GM18498 (cell line): ENCODE measurements around the gene LAD1.

Source experiments
- ATAC-seq: cut with Tn5 transposase; IDR thresholded peaks from one replicate; pipeline ENCODE4 v1.9.1; 2021; ENCODE audit warnings: mild to moderate bottlenecking, moderate library complexity; ENCODE audit not compliant: unreplicated experiment

LAD1 gene

GRCh38 chr1:201419256-201419655, 20.1 kb upstream of the LAD1 start:
- no peak for ATAC-seq

GRCh38 chr1:201418461-201418860, 19.3 kb upstream of the LAD1 start:
- no peak for ATAC-seq

- ATAC-seq: no peak
Measured at GRCh38 chr1:201414051-201414738, 15.1 kb upstream of the LAD1 start.

GRCh38 chr1:201411292-201411691, 12.2 kb upstream of the LAD1 start:
- no peak for ATAC-seq

GRCh38 chr1:201409440-201409839, 10.3 kb upstream of the LAD1 start:
- ATAC-seq: no peak

- no peak for ATAC-seq
Measured at GRCh38 chr1:201408834-201409200, 9.7 kb upstream of the LAD1 start.

GRCh38 chr1:201408176-201408833, 9.2 kb upstream of the LAD1 start:
- no peak for ATAC-seq

- ATAC-seq: no peak
Measured at GRCh38 chr1:201406831-201407406, 7.8 kb upstream of the LAD1 start.

- ATAC-seq: no peak
Measured at GRCh38 chr1:201405484-201405831, 6.3 kb upstream of the LAD1 start.

- no peak for ATAC-seq
Measured at GRCh38 chr1:201404722-201405483, 5.8 kb upstream of the LAD1 start.

- ATAC-seq: no peak
Measured at GRCh38 chr1:201404055-201404454, 4.9 kb upstream of the LAD1 start.

- ATAC-seq: no peak
Measured at GRCh38 chr1:201403359-201403758, 4.2 kb upstream of the LAD1 start.

GRCh38 chr1:201401700-201402099, 2.6 kb upstream of the LAD1 start:
- no peak for ATAC-seq

- no peak for ATAC-seq
Measured at GRCh38 chr1:201400852-201401230, 1.7 kb upstream of the LAD1 start.

- ATAC-seq: no peak
Measured at GRCh38 chr1:201400212-201400851, 1.2 kb upstream of the LAD1 start.

- ATAC-seq: no peak
Measured at GRCh38 chr1:201399352-201400126, 415 bp upstream of the LAD1 start.

GRCh38 chr1:201397675-201398074, 1.4 kb downstream of the LAD1 start:
- ATAC-seq: no peak

GRCh38 chr1:201396861-201397464, 2.2 kb downstream of the LAD1 start:
- ATAC-seq: no peak

- no peak for ATAC-seq
Measured at GRCh38 chr1:201395936-201396335, 3.2 kb downstream of the LAD1 start.

GRCh38 chr1:201394591-201394990, 4.5 kb downstream of the LAD1 start:
- ATAC-seq: no peak
